Subcutaneous adipose tissue (tissue), 4 donors: ENCODE measurements around the gene MICAL2. TPM values are rescaled to one million over a fixed set of nuclear protein-coding genes. Genes with fewer than 3 reads are reported as not detected.

Experiments used
- total RNA-seq, 4 donors: library from RNA; depleted of rRNA; stranded (reverse); fragments of >200 nt; gene quantifications; one replicate each; pipeline ENCODE4 v1.1.0, GENCODE V29; 2016
- TF ChIP-seq, protein P1 (sequence below): fragments of 450-650 bp; IDR thresholded peaks from one replicate; pipeline ENCODE4 v1.5.1; 2016; ENCODE audit warnings: low read depth, mild to moderate bottlenecking, control low read depth, antibody characterized with exemption, moderate library complexity

The MICAL2 gene
- total RNA-seq, 4 donors from 2014 or later = 11.4 to 28.4 (median 24.8) TPM

DNA sequence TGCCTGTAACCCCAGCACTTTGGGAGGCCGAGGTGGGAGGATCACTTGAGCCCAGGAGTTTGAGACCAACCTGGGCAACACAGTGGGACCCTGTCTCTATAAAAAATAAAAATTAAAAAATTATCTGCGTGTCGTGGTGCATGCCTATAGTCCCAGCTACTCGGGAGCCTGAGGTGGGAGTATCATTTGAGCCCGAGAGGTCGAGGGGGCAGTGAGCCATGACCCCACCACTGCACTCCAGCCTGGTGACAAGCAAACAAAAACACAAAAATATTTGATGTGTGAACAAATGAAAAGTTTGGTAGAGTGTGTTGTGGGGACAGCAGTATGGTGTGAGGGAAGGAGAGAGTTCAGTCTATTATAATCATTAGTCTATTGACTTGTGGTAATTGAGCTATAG is 176.2 kb downstream of the MICAL2 start:
- TF ChIP-seq, protein P1, sequence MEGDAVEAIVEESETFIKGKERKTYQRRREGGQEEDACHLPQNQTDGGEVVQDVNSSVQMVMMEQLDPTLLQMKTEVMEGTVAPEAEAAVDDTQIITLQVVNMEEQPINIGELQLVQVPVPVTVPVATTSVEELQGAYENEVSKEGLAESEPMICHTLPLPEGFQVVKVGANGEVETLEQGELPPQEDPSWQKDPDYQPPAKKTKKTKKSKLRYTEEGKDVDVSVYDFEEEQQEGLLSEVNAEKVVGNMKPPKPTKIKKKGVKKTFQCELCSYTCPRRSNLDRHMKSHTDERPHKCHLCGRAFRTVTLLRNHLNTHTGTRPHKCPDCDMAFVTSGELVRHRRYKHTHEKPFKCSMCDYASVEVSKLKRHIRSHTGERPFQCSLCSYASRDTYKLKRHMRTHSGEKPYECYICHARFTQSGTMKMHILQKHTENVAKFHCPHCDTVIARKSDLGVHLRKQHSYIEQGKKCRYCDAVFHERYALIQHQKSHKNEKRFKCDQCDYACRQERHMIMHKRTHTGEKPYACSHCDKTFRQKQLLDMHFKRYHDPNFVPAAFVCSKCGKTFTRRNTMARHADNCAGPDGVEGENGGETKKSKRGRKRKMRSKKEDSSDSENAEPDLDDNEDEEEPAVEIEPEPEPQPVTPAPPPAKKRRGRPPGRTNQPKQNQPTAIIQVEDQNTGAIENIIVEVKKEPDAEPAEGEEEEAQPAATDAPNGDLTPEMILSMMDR = no peak

DNA sequence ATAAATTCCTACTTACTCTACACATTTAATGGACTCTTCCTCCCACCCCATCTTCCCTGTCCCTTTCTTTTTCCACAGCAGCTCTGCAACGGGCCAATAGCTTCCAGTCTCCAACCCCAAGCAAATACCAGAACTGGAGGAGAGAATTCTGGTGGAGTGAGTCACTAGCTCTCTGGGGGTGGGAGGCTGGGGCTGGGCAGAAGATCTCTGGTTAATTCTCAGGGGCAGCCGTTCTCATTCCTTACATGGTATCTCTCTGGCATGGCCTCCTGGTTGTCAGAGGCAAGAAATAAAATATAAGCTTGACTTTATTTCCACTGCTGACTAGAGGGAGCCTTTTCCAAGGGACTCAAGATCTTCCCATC is 176.6 kb downstream of the MICAL2 start:
- TF ChIP-seq, protein P1 = no peak

DNA sequence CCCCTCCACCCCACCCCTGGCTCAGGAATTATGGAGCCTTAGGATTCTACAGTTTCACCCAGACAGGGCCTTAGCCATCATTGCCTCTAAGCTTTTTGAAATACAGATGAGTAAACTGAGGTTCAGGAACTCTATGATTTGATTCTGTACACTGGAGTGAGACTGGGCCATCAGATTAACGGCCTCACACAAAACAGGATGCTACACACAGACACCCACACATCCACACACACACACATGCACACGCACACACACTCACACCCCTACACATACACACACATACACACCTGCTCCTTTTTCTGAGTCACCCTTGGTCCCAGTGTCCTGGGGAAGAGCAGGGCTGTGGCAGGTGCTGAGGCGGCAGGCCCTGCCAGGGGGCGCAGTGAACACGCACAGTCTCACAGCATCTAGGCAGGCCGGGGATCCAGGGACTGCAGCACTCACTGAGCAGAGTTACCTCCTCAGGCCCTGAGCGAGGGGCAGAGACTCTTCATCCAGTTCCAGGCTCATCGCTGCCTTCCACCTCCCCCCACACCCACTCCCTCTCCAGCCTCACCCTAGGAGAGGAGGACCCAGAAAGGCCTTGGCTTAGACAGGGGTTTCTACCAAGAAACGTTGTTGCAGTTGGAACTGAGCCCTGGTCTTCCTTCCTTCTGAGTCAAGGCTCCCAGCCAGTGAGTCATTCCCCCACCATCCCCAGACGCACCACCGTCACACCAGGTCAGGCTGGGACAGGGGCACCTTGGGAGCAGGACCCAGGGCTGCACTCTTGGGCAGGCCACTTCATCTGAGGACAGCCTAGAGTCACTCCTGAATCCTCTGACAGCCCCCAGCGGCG is 177.2 kb downstream of the MICAL2 start:
- TF ChIP-seq, protein P1 = no peak

DNA sequence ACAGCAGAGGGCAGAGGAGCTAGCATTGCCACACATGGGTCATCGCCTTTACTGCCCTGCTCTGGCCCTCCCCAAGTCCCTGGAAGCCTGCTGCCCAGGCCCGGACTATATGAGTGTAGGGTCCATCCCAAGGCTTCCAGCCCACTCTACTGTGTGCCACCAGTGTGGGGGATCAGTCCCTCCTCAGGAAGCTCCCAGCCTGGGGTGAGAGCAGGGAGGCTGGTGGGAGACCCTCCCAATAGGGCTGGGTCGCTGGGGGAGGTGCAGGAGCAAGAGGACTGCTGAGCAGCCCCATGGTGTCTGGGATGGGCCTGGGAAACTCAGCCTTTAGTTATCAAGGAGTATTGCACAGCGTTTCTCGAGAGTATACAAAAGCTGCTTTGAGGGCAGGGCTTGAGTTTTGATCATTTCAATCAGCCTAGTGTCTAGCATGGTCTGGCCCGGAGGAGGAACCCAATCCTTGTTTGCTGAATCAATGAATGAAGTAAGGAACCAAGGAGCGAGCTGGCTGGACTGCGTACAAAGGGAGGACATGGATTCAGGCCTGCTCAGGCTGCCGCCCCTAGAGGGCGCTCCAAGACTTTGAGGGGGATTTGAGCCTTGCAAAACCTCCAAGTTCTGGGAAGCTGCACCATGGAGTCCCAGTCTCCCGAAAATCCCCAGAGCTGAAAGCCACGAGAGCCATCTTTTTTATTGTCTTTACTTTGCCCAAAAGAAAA is 178.0 kb downstream of the MICAL2 start:
- TF ChIP-seq, protein P1 = no peak

DNA sequence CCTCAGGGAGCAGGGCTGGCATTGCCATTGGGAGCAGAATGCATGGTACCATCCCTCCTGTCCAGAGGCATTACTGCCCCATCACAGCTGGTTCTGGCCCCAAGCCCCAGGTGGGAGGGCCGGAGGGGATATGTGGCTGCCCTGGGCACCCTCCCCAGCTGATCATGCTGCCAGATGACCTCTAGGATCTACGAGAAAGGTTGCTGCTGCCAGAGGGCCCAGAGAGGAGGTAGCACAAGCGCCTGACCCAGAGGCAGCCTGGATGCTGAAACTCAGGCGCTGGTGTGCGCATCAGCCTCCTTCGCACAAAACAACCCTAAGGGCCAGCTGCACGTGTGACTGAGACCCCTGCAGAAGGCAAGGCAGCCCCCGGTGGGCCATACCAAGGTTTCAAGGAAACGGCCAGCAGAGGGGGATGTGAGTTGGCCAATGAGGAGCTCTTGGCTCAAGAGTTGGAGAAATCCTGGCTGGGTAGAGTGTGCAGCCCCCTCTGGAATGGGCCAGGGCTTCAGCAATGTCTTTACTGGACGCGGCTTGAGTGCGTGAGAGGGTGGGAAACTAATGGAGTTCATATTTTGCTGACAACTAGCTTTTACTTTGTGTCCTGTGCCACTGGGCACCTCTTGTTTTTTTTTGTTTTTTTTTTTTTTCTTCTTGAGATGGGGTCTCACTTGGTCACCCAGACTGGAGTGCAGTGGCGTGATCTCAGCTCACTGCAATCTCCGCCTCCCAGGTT is 178.7 kb downstream of the MICAL2 start:
- TF ChIP-seq, protein P1 = no peak

DNA sequence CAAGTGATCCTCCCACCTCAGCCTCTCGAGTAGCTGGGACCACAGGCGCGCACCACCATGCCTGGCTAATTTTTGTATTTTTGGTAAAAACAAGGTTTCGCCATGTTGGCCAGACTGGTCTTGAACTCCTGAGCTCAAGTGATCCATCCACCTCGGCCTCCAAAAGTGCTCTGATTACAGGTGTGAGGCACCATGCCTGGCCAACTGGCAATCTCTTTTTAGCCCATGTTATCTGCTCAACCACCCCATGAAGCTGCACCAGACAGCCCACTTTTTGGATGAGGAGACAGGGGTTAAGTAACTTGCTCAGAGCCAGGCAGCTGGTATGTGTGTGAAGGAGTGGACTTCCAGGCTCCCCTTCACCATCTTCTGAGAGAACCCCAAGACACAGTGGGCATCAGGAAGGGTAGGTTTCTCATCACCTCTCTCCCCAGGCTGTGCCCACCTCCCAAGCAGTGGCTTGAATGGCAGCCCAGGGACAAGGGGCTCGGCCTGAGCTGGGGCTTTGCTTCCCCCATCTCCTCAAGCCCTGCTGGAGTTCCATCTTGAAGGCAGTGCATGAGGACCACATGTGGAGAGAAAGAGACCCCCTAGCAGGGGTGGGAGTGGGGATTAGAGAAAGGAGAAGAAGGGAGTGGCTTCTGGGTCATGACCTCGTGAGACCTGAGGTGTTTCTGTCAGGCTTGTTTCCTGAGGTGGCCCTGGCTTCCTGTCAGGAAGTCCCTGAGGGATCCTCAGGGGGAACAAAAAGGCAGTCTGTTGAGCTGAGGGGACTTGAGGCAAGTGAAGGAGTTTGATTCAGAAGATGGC is 179.5 kb downstream of the MICAL2 start:
- TF ChIP-seq, protein P1 = no peak
